KOPT-K1 (cell line): Measurements from ENCODE around the gene CBX2.

Experiments used
- H3K27ac ChIP-seq: fragments of 200-600 bp; sonication (generic); 2 replicates; pipeline ENCODE4 v1.5.1; 2016; ENCODE audit warnings: antibody characterized with exemption, mild to moderate bottlenecking, low read depth, low read length; ENCODE audit not compliant: poor library complexity, severe bottlenecking
- H3K36me3 ChIP-seq: fragments of 200-600 bp; sonication (generic); 2 replicates; pipeline ENCODE4 v1.5.1; 2017; ENCODE audit warnings: antibody characterized with exemption, mild to moderate bottlenecking, low read length, moderate library complexity; ENCODE audit not compliant: insufficient read depth
- H3K9me3 ChIP-seq: fragments of 200-600 bp; sonication (generic); 2 replicates; pipeline ENCODE4 v1.5.1; 2017; ENCODE audit warnings: antibody characterized with exemption, low read length, mild to moderate bottlenecking; ENCODE audit not compliant: insufficient read depth, poor library complexity, severe bottlenecking

CBX2 gene

GRCh38 chr17:79739148-79740062 is 38.5 kb upstream of the CBX2 start:
- H3K27ac ChIP-seq: no peak overlapping the region
- no peaks in the 10 kb centered on the region for H3K36me3 ChIP-seq
- H3K9me3 ChIP-seq: no peaks in the 10 kb centered on the region

- H3K9me3 ChIP-seq: no peaks in the 10 kb centered on the region
- H3K27ac ChIP-seq: no peak overlapping the region
- no peaks in the 10 kb centered on the region for H3K36me3 ChIP-seq
These were observed 37.5 kb upstream of the CBX2 start for GRCh38 chr17:79740413-79740812.

- Histone ChIP-seq H3K36me3 (no peaks in the 10 kb centered on the region), H3K27ac (no peak overlapping the region), H3K9me3 (no peaks in the 10 kb centered on the region)
These were observed 36.6 kb upstream of the CBX2 start for GRCh38 chr17:79741401-79741750.

- H3K9me3 ChIP-seq: no peaks in the 10 kb centered on the region
- no peaks in the 10 kb centered on the region for H3K36me3 ChIP-seq
- H3K27ac ChIP-seq: no peak overlapping the region
These were observed 36.0 kb upstream of the CBX2 start for GRCh38 chr17:79741751-79742588.

- no peaks in the 10 kb centered on the region for H3K36me3 ChIP-seq
- H3K9me3 ChIP-seq: no peaks in the 10 kb centered on the region
- no peak overlapping the region for H3K27ac ChIP-seq
These were observed 35.4 kb upstream of the CBX2 start for GRCh38 chr17:79742589-79742918.

- no peaks in the 10 kb centered on the region for H3K9me3 ChIP-seq
- H3K27ac ChIP-seq: no peak overlapping the region
- no peaks in the 10 kb centered on the region for H3K36me3 ChIP-seq
These were observed 34.9 kb upstream of the CBX2 start for GRCh38 chr17:79742951-79743476.

- no peaks in the 10 kb centered on the region for H3K9me3 ChIP-seq
- H3K36me3 ChIP-seq: no peaks in the 10 kb centered on the region
- no peak overlapping the region for H3K27ac ChIP-seq
These were observed 34.3 kb upstream of the CBX2 start for GRCh38 chr17:79743614-79744013.

GRCh38 chr17:79745641-79746105 is 32.3 kb upstream of the CBX2 start:
- Histone ChIP-seq H3K9me3 (no peaks in the 10 kb centered on the region), H3K36me3 (no peaks in the 10 kb centered on the region), H3K27ac (peak overlapping the region; percentile 26)

GRCh38 chr17:79746889-79747507 is 30.9 kb upstream of the CBX2 start:
- no peaks in the 10 kb centered on the region for H3K9me3 ChIP-seq
- no peaks in the 10 kb centered on the region for H3K36me3 ChIP-seq
- H3K27ac ChIP-seq: no peak overlapping the region

GRCh38 chr17:79747508-79748294 is 30.2 kb upstream of the CBX2 start:
- no peaks in the 10 kb centered on the region for H3K9me3 ChIP-seq
- H3K27ac ChIP-seq: no peak overlapping the region
- H3K36me3 ChIP-seq: no peaks in the 10 kb centered on the region

GRCh38 chr17:79748295-79749099 is 29.5 kb upstream of the CBX2 start:
- Histone ChIP-seq H3K9me3 (no peaks in the 10 kb centered on the region), H3K27ac (no peak overlapping the region), H3K36me3 (no peaks in the 10 kb centered on the region)

GRCh38 chr17:79749156-79749815 is 28.7 kb upstream of the CBX2 start:
- H3K27ac ChIP-seq: no peak overlapping the region
- no peaks in the 10 kb centered on the region for H3K9me3 ChIP-seq
- H3K36me3 ChIP-seq: no peaks in the 10 kb centered on the region

- no peaks in the 10 kb centered on the region for H3K9me3 ChIP-seq
- no peak overlapping the region for H3K27ac ChIP-seq
- no peaks in the 10 kb centered on the region for H3K36me3 ChIP-seq
These were observed 28.0 kb upstream of the CBX2 start for GRCh38 chr17:79749958-79750357.
